GM12864 (cell line): ENCODE data around the gene AFM.

Source experiments
- DNase-seq: peaks from one replicate; pipeline ENCODE4 v3.0.0-alpha.2; 2011; ENCODE audit warnings: low read depth
- H3K4me3 ChIP-seq: 2 replicates; pipeline ENCODE4 v1.5.1; 2011; ENCODE audit warnings: mild to moderate bottlenecking, low read depth, low read length, control low read depth
- TF ChIP-seq, protein P1 (sequence below): IDR thresholded peaks from 2 replicates; pipeline ENCODE4 v1.5.1; 2011; ENCODE audit warnings: low read depth, mild to moderate bottlenecking, moderate library complexity, low read length, control low read depth, inconsistent platforms; ENCODE audit errors: missing control alignments

Gene AFM, protein sequence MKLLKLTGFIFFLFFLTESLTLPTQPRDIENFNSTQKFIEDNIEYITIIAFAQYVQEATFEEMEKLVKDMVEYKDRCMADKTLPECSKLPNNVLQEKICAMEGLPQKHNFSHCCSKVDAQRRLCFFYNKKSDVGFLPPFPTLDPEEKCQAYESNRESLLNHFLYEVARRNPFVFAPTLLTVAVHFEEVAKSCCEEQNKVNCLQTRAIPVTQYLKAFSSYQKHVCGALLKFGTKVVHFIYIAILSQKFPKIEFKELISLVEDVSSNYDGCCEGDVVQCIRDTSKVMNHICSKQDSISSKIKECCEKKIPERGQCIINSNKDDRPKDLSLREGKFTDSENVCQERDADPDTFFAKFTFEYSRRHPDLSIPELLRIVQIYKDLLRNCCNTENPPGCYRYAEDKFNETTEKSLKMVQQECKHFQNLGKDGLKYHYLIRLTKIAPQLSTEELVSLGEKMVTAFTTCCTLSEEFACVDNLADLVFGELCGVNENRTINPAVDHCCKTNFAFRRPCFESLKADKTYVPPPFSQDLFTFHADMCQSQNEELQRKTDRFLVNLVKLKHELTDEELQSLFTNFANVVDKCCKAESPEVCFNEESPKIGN

DNA sequence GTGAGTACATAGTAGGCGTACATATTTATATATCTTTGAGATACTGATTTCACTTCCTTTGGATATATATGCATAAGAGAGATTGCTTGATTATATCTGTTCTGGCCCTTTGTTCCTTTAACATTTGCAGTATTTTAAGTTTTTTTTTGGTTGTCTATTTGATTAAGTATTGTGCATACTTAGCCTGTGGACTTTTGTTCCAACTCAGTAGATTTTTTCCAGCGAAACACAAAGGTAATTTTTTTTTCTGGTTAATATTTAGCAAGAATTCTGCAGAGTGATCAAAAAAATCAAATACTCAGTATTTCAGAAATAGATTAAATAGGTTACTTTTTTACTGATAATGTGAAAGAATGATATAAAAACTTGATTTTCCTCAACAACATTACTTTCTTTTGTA lies at the start of gene AFM:
Gene AFM, plus strand, starts transcription at position 388 of the 400 bp plus-strand sequence. CDS start 31 bp downstream, outside the sequence.
- no peak for DNase-seq
- TF ChIP-seq, protein P1, sequence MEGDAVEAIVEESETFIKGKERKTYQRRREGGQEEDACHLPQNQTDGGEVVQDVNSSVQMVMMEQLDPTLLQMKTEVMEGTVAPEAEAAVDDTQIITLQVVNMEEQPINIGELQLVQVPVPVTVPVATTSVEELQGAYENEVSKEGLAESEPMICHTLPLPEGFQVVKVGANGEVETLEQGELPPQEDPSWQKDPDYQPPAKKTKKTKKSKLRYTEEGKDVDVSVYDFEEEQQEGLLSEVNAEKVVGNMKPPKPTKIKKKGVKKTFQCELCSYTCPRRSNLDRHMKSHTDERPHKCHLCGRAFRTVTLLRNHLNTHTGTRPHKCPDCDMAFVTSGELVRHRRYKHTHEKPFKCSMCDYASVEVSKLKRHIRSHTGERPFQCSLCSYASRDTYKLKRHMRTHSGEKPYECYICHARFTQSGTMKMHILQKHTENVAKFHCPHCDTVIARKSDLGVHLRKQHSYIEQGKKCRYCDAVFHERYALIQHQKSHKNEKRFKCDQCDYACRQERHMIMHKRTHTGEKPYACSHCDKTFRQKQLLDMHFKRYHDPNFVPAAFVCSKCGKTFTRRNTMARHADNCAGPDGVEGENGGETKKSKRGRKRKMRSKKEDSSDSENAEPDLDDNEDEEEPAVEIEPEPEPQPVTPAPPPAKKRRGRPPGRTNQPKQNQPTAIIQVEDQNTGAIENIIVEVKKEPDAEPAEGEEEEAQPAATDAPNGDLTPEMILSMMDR, result no peak
- H3K4me3 ChIP-seq, result no peak within 1 kb of the TSS

DNA sequence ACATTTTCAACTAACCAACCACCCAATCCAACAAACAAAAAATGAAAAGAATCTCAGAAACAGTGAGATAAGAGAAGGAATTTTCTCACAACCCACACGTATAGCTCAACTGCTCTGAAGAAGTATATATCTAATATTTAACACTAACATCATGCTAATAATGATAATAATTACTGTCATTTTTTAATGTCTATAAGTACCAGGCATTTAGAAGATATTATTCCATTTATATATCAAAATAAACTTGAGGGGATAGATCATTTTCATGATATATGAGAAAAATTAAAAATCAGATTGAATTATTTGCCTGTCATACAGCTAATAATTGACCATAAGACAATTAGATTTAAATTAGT lies 49.8 kb upstream of the AFM start:
- TF ChIP-seq, protein P1, result no peak
- no peak for DNase-seq
- no peak overlapping the region for H3K4me3 ChIP-seq

DNA sequence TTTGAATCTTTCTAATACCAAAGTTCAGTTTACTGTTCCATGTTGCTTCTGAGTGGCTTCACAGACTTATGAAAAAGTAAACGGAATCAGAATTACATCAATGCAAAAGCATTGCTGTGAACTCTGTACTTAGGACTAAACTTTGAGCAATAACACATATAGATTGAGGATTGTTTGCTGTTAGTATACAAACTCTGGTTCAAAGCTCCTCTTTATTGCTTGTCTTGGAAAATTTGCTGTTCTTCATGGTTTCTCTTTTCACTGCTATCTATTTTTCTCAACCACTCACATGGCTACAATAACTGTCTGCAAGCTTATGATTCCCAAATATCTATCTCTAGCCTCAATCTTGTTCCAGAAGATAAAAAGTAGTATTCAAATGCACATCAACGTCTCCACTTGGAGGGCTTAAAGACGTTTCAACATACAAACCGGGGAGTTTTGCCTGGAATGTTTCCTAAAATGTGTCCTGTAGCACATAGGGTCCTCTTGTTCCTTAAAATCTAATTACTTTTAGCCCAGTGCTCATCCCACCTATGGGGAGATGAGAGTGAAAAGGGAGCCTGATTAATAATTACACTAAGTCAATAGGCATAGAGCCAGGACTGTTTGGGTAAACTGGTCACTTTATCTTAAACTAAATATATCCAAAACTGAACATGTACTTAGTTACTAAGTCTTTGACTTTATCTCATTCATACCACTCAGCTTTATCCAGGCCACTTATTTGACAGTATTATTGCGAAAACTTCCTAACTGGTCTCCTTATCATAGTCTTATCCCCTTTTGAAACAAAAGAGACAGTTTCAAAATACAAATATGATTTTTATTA lies 49.2 kb upstream of the AFM start:
- DNase-seq, result no peak
- TF ChIP-seq, protein P1, result no peak
- H3K4me3 ChIP-seq, result no peak overlapping the region

DNA sequence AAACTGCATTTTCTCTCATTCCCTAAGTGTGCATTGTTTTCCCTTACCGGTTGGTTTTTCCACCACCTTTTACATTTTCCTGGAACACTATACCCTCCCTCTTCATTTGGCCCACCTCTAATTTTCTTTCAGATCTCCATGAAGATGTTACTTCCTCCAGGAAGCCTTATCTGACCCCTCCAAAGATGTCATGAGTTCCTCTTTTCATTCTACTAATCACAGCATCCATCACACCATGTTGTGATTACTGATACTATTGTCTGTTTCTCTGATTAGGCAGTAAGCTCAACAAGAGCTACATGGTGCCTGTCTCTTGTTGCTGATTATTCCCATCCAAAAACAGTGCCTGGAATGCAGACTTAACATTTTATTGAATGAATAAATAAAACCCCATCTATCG lies 48.4 kb upstream of the AFM start:
- H3K4me3 ChIP-seq, result no peak overlapping the region
- TF ChIP-seq, protein P1, result no peak
- DNase-seq, result no peak

DNA sequence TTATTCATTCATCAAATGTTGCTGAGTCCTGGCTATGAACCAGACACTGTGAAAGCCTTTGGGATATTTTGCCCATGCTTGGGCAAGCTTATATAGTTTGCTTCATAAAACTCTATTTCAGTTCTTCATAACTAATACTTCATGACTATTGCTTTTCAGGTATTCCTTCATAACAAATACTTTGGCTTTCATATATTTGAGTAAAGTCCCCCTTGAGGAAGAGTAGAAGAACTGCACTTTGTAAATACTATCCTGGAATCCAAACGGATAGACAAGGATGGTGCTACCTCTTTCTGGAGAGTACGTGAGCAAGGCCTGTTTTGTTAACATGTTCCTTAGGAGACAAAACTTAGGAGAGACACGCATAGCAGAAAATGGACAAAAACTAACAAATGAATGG lies 47.2 kb upstream of the AFM start:
- H3K4me3 ChIP-seq, result no peak overlapping the region
- TF ChIP-seq, protein P1, result peak; percentile 59
- no peak for DNase-seq

DNA sequence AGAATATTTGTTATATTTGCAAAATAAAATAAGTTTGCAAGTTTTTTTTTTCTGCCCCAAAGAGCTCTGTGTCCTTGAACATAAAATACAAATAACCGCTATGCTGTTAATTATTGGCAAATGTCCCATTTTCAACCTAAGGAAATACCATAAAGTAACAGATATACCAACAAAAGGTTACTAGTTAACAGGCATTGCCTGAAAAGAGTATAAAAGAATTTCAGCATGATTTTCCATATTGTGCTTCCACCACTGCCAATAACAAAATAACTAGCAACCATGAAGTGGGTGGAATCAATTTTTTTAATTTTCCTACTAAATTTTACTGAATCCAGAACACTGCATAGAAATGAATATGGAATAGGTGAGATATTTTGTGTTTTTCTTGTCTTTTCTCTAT lies 45.6 kb upstream of the AFM start, which contains the start of gene AFP:
Gene AFP, plus strand, starts transcription at position 238 of the 400 bp plus-strand sequence. Its CDS starts 42 bp downstream, at position 280.
- no peak for DNase-seq

More for the DNA sequence above, 45.6 kb upstream of the AFM start, which contains the start of gene AFP:
- no peak within 1 kb of the TSS for H3K4me3 ChIP-seq
- TF ChIP-seq, protein P1, result no peak
